GM19240 (cell line): ENCODE measurements around the gene NLGN1.

ENCODE experiments used
- DNase-seq: peaks from one replicate; pipeline ENCODE4 v3.0.0; 2011; ENCODE audit warnings: low spot score; ENCODE audit not compliant: insufficient read length

NLGN1 gene

DNA sequence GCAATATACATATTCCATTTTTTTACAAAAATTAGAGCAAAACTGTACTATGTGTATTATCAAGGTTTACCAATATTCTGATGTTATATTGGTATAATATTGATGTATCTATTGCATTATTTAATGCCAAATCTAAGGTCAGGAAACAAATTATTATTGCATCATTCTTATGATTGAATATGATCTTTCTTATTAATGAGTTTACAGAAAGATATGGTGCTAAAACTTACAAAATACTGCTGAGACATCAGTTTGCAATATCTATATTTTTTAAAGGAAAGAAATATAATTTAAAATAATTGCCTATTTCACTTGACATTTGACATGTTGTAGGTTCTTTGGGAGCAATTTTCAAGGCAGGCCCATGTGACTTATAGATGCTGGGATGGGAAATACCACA, 357.6 kb downstream of the NLGN1 start:
- no peak for DNase-seq

GRCh38 chr3:173761161-173761560, 363.6 kb downstream of the NLGN1 start:
- DNase-seq, result no peak

GRCh38 chr3:173762501-173762900, 365.0 kb downstream of the NLGN1 start:
- DNase-seq, result no peak

- no peak for DNase-seq
These were observed 372.5 kb downstream of the NLGN1 start for GRCh38 chr3:173770011-173770410.

- DNase-seq, result no peak
These were observed 373.4 kb downstream of the NLGN1 start for GRCh38 chr3:173770796-173771573.

DNA sequence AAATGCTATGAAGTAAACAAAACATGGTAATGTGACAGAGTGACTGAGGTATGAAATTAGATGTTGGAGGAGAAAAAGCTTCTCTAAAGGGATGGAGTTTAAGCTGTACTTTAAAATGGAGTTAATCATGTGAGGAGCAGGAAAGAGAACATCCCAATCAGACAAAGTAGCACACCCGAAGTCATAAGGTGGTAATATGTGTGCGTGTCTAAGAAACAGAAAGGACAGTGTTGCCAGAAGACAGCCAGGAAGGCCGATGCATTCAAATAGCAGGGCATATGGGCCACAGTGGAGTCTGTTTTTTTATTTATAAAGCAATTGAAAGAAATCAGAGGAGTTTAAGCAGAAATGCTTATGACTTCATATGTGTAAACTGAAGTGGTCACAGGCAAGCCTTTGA, 376.3 kb downstream of the NLGN1 start:
- no peak for DNase-seq

DNA sequence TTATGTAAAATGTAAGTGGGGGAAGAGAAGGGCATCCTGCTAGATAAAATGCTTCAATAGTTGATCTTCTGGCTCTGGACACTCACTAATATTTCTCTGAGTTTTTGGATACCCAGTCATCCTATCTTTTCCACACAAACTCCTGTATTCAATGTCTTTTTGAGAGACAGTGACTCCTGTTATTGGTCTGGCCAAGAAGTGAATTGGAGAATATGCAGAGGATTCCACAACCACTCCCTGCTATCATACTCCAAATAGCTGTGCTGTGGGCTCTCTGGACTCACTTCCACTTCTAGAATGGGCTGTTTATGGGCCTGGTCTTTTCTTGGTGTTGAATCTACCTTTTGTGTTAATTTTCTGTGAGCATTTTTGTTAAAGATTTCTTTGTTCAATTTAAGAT, 376.8 kb downstream of the NLGN1 start:
- no peak for DNase-seq

DNA sequence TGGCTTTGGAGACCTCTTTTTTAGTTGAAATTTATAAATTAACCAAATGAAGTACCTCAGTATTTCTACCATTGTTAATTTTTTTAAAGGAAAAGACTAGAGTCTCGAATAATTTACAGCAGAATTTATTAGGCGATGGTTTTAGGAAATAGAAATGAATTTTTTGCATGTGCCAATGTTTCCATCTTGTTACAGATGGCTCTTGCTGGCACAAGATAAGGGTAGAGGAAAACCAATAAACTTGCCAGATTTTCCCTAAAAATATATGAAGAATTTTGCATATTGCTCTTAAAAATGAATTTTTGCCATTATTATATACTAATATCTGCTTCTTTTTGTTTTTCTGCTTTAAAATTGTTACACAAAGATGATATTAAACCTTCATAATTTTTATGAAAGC, 380.7 kb downstream of the NLGN1 start:
- DNase-seq, result no peak

GRCh38 chr3:173780067-173780466, 382.5 kb downstream of the NLGN1 start:
- DNase-seq, result no peak

DNA sequence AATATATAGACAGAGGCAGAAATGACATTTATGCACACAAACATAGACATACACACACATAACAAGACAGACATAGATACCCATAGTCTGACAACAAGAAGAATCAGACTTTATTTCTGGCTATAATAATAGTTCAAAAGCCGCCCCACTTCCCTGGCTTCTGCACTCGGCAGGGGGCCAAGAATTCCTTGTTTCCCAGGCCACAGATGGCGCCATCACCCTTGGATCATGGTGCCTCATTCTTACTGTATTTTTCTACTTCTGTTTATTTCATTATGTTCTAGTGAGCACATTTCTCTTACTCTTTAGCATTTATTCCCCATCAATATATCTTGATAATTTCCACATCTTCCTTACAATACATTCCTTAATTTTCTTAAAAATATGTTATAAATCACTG, 387.5 kb downstream of the NLGN1 start:
- no peak for DNase-seq

DNA sequence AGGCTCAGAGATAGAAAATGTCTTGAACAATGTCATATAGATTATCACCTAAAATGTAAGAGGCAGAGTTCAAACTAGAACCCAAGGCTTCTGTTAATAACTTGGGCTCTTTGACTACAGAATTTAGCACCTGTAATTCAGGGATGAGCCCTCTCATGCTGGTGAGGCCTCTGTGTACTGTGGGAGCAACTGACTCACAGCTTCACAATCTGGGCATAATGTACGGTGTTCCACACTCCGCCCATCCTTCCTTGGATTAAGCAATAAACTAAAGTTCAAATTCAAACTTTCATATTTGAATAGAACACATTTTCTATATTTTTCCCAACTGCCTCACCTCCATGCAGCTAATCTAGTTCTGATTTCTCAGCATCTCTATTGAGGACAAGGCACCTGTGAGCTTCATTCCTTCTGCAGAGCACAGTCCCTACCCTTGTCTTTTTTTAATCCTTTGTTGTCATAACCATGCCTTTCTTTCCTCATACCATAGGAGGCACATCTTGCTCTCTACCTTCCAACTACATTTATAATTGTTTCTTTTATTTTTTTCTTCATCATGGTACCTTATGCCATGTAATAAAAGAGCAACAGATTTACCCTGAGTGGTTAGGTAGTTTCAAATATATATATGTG, 392.1 kb downstream of the NLGN1 start:
- no peak for DNase-seq

- no peak for DNase-seq
These were observed 396.4 kb downstream of the NLGN1 start for GRCh38 chr3:173793963-173794362.

GRCh38 chr3:173796405-173796804, 398.9 kb downstream of the NLGN1 start:
- no peak for DNase-seq

- DNase-seq, result no peak
These were observed 399.3 kb downstream of the NLGN1 start for GRCh38 chr3:173796890-173797289.

- no peak for DNase-seq
These were observed 401.7 kb downstream of the NLGN1 start for GRCh38 chr3:173799060-173799816.

- no peak for DNase-seq
These were observed 402.6 kb downstream of the NLGN1 start for GRCh38 chr3:173800154-173800553.

DNA sequence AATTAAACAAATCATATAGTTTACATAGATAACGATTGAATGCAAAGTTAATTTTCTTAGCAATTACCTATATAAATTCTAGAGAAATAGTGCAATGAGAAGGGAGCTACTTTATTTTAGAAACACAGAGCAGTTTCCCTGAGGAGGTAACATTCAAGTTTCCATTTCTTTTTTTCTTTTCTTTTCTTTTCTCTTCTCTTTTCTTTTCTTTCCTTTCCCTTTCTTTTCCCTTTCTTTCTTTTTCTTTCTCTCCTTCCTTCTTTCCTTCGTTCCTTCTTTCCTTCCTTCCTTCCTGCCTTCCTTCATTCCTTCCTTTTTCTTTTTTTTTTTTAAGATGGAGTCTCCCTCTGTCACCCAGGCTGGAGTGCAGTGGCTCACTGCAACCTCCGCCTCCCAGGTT, 417.3 kb downstream of the NLGN1 start:
- DNase-seq, result no peak

GRCh38 chr3:173819368-173819767, 421.8 kb downstream of the NLGN1 start:
- DNase-seq, result no peak

- no peak for DNase-seq
These were observed 426.4 kb downstream of the NLGN1 start for GRCh38 chr3:173823911-173824460.

DNA sequence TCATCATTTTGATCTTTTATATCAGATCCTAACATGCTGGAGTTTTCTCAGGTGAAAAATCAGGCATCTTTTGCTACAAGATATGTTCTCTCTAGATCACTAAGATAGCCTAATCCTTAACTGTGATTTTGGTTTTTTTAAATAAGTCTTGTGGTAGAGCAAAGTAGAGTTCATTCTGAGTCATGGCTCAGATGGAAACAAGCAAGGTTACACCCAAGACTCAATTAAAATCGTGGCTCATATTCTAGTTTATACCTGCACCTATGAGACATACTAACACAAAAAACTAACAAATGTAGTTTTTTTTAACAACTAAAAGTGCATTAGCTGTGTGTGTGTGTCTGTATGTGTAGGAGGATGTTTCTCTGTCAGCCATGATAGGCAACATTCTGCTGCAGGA, 428.2 kb downstream of the NLGN1 start:
- DNase-seq, result no peak

GRCh38 chr3:173826416-173826815, 428.9 kb downstream of the NLGN1 start:
- DNase-seq, result no peak
